CD4-positive, alpha-beta T cell treated with Interleukin-1 beta for 1 hour (primary cell): Measurements from ENCODE around the gene GTF3C6.
"Not testable (repeated sequence)": the region's sequence is repeated elsewhere in the genome, so short reads cannot be mapped to it uniquely, and the experiment has no call there.

ENCODE experiments used
- DNase-seq, 2 donors: peaks; one replicate each; pipeline ENCODE4 v3.0.0-alpha.2; 2020 to 2022

The GTF3C6 gene

DNA sequence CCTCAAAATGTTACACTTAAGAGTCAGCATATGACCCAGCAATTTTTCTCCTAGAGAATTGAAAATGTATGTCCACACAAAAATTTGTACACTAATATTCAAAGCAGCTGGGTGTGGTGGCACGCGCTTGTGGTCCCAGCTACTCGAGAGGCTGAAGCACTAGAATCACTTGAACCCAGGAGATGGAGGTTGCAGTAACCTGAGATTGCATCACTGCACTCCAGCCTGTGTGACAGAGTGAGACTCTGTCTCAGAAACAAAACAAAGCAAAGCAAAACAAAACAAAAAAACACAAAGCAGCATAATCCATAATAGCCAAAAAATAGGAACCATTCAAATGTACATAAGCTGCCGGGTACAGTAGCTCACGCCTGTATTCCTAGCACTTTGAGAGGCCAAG lies 21.7 kb downstream of the GTF3C6 start:
- DNase-seq: no peak

DNA sequence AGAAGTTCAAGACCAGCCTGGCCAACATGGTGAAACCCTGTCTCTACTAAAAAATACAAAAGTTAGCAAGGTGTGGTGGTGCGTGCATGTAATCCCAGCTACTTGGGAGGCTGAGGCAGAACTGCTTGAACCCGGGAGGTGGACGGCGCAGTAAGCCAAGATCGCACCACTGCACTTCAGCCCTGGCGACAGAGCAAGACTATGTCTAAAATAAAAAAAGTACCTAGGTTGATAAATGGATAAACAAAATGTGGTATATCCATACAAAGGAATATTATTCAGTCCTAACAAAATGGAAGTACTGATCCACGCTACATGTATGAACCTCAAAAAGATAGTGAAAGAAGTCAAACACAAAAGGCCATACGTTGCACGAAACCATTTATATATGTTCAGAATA lies 22.1 kb downstream of the GTF3C6 start:
- DNase-seq: no peak

DNA sequence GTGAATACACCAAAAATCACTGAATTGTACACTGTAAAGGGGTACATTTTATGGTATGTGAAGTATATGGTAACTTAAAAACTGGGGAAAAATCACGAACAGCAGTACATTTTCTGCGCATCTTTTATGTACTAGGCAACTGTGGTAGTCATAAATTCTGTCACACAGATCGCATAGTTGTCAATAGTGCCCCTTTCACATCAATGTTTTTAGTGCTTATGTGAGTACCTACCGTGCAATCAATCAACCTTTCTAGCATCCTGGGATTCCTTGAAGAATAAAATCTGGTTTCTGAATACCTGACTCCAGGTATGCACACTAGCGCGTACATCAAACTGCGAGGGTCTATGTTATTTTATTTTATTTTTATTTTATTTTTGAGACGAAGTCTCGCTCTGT lies 22.7 kb downstream of the GTF3C6 start:
- no peak for DNase-seq

DNA sequence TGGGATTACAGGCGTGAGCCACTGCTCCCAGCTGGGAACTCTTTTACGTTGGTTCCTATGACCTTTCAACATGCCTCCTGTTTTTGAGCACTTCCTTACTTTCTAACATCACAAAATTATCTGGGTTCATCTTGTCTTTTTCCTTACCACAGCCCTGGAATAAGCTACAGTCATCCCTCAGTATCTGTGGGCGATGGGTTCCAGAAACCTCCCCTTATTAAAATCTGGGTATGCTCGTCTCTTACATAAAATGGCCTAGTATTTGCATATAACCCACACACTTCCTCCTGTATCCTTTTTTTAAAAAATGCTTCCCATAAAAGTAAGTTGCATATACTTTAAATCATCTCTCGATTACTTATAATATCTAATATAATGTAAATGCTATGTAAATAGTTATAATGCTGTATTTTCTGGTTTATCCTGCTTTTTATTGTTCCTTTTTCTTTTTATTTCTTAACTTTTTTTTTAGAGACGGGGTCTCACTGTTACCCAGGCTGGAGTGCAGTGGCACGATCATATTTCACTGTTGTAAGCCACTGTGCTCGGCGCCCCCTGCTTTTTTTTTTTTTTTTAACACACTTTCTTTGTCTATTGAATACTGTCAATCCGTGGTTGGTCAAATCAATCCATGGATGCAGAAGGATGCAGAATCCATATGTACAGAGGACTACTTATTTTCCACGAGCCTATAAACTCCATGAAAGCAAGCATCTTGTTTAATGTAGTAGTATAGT lies 32.5 kb downstream of the GTF3C6 start:
- no peak for DNase-seq

DNA sequence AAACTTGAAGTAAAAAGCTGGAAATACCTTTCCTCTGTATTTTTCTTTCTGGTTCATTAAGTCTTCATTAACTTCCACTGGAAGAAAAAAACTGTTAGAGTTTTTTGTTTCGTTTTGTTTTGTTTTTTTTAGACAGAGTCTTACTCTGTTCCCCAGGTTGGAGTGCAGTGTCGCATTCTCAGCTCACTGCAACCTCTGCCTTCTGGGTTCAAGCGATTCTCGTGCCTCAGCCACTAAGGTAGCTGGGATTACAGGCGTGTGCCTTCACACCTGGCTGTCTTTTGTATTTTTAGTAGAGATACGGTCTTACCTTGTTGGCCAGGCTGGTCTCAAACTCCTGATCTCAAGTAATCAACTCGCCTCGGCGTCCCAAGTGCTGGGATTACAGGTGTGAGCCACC lies 38.2 kb downstream of the GTF3C6 start:
- DNase-seq: no peak

DNA sequence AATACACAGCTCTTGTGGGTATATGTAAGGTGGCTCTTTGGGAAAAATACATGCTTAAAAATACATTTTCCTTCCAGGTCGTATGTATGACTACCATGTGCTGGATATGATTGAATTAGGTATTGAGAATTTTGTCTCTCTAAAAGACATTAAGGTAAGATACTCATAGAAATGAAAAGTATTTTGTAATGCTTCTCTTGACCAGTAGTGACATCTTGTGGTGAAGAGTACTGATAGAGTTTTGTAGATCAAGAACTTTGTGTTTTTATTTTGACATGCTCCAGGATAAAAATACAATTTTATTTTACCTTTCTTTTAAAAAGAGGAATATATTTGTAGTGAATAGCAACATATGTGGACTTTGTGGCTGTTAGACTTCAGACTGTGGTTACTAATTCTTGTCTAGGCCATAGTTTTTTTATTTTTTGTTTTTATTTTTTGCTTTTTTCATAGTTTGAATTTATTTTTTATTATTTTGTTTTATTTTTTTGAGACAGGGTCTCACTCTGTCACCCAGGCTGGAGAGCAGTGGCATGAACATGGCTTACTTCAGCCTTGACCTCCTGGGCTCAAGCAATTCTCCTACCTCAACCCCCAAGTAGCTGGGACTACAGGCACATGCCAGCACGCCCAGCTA lies 41.2 kb downstream of the GTF3C6 start:
- peak in 1 of 2 donors; percentile 33 for DNase-seq

DNA sequence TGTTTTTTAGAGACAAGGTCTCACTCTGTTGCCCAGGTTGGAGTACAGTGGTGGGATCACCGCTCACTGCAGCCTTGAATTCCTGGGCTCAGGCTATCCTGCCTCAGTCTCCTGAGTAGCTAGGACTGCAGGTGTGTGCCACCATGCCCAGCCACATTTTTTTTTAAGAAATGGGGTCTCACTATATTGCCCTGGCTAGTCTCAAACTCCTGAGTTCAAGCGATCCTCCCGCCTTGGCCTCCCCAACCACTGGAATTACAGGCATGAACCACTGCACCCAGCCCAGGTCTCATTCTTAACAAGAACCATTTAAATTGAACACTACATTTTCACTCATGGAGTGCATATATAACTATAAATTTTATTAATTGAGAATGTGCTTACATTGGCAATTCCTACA lies 43.8 kb downstream of the GTF3C6 start:
- no peak for DNase-seq

DNA sequence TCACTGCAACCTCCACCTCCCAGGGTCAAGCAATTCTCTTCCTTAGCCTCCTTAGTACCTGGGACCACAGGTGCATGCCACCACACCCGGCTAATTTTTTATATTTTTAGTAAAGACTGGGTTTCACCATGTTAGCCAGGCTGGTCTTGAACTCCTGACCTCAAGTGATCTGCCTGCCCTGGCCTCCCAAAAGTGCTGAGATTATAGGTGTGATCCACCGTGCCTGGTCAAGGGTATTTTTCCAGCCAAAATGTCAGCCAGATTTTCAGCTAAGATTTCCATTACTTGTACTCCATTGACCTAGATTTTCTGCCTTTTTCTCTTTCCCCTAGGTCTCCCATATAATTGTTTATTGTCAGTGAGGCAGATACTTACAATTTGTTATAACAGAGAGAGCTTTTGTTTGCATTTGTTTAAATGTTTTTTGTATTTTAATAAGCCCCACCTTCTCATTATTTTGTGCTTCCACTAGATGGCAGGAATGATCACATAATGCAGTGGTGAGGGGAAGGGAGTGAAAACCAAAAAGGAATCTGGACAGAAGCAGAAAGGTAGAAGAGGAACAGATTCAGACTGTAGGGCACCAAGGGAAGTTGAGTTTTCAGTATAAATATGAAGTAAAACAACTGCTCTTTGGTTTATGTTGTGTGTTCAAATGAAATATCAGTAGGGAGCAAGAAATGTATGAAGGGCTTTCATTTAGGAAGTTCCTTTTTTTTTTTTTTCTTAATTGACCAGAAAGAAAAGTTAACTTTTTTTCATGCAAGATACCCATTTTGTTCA lies 53.0 kb downstream of the GTF3C6 start:
- peak in 1 of 2 donors; percentile 50 for DNase-seq

DNA sequence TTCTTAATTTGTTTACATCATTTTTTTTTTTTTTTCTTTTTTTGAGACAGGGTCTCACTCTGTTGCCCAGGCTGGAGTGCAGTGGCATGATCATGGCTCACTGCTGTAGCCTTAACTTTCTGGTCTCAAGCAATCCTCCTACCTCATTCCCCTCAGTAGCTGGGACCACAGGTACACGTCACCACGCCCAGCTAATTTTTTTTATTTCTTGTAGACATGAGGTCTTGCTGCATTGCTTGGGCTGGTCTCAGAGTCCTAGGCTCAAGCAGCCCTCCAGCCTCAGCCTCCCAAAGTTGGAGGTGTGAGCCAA lies 53.6 kb downstream of the GTF3C6 start:
- DNase-seq: no peak

DNA sequence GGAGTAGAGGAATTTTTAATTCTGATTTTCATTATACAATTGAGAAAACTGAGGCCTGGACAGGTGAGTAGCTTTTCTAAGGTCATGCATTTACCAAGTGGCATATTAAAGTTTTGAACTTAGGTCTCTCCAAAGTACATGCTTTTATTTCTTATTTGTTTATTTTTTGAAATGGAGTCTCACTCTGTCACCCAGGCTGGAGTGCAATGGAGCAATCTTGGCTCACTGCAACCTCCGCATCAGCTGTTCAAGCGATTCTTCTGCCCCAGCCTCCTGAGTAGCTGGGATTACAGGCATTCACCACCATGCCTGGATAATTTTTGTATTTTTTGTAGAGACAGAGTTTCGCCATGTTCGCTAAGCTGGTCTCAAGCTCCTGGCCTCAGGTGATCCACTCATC lies 54.0 kb downstream of the GTF3C6 start:
- DNase-seq: not testable (repeated sequence)

DNA sequence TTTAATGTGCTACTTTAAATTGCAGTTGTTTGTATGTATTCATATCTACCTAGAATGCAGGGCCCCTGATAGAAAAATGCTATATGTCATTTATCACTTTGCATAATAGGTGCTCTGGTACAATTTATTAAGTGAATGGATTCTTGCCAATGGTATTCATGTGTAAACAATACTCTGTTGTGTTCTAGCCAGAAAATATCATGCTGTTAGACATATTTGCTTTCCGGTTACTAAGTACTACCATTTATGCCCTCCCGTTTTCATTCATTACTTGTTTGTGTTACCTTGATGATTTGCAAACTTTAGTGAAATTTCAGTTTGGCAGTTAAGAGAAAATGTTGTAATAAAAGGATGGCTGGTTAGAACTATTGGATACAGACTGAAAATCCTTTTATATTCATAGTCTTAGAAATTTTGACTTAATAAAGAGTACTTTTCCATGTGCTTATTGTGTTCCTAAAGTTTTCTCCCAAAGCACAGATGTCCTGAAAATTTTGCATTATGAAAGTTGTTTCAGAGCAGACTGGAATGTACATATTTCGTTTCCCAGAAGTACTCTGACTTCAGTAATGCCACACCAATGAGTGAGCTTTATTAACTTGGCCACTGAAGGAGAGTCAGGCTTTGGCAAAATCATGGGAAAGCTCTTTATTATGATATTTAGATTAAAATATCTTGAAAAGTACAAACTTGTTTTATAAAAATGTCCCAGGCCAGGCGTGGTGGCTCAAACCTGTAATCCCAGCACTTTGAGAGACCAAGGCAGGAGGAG lies 54.8 kb downstream of the GTF3C6 start:
- no peak for DNase-seq

DNA sequence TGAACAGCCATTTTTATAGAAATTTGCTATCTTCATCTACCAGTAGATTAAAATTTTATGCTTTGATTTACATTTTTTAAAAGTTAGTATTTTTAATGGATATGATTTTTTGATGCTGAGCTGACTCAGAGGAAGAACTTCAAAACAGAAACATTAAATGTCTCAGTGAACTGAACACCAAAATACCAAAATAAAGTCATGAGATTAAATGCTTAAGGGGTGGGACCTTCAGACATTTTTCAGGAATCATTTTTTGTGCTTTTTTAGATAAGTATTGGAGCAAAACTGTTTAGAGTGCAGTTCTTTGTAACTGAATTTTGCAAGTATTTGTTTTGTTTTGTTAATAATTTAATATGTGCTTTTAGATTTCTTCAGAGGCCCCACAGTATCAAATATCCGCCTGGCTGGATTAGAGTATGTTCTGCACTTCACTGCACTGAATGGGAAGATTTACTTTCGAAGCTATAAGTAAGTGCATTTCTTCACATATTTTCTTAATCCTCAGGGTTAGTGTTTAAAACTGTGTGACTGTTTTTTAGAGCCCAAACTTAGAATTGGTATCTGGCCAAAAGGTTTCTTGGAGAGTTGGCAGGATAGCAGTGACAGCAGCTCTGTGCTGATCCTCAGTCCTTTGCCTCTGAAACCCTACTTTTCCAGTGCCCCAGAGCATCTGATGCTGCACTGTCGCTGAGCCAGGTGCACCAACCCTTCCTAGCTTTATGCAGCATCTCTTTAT lies 57.1 kb downstream of the GTF3C6 start:
- no peak for DNase-seq

DNA sequence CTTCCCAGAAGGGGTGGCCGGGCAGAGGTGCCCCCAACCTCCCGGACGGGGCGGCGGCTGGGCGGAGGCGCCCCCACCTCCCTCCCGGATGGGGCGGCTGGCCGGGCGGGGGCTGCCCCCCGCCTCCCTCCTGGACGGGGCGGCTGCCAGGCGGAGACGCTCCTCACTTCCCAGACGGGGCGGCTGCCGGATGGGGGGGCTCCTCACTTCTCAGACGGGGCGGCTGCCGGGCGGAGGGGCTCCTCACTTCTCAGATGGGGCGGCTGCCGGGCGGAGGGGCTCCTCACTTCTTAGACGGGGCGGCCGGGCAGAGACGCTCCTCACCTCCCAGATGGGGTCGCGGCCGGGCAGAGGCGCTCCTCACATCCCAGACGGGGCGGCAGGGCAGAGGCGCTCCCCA lies 58.7 kb downstream of the GTF3C6 start:
- not testable (repeated sequence) for DNase-seq
